ENCODE results near the gene DISC1. TPM values are rescaled to one million over a fixed set of nuclear protein-coding genes. Genes with fewer than 3 reads are reported as not detected.

DISC1 gene
- total RNA-seq, 1 donor from 2014 or later, result 5.2 TPM

DNA sequence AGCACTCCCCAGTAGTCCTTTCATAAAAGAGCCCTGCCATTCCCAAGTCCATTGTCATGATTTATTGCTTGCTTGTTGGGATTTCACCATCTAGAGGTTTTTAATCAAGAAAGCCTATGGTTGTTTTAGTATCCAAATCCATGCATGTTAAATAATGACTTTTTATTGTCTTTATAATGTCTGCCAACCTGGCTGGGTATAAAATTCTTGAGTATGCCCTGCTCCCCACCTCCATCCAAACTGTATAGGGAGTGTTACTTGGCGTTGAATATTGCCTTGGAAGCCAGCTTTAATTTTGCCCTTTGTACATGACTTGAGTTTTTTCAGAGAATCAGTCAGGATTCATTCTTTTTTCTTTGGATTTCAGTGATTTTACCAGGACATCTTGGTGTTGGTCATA lies 44.2 kb downstream of the DISC1 start:
- Mint-ChIP-seq H3K9me3 (ENCODE audit: low read depth) (peaks cover 20% of the 10 kb centered on the region), H3K4me1 (ENCODE audit: low read depth) (peaks cover 15% of the 10 kb centered on the region), H3K4me3 (ENCODE audit: low read depth) (no peak overlapping the region), H3K27ac (no peak overlapping the region), H3K27me3 (no peaks in the 10 kb centered on the region), H3K36me3 (ENCODE audit: insufficient read depth) (peaks cover 4% of the 10 kb centered on the region)
- no peak for DNase-seq (ENCODE audit: low spot score, unreplicated experiment)
- no peak for TF ChIP-seq CTCF (IDR thresholded peaks at IDR 0.05; ENCODE audit: unreplicated experiment)

DNA sequence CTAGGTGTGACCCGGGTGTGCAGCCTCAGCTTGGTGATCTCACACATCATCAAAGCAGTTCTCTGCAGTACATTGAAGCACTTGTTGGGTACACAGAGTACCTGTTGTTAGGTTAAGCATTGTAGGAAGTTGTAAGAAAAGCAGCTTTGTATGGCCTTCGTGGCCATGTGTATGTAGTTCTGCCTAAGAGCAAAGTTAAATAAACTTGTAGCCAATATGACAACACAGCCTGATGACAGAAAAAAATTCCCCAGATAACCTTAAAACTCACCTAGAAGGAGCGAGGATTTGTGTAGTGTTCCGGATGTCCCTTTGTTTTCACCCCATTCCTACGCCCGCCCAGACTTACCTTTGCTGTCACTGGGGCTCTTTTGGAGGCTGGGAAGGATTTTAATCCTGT lies 48.0 kb downstream of the DISC1 start:
- Mint-ChIP-seq H3K27ac (peak overlapping the region; percentile 40), H3K4me3 (ENCODE audit: low read depth) (no peak overlapping the region), H3K27me3 (no peaks in the 10 kb centered on the region), H3K36me3 (ENCODE audit: insufficient read depth) (peaks cover 4% of the 10 kb centered on the region), H3K4me1 (ENCODE audit: low read depth) (peaks cover 20% of the 10 kb centered on the region), H3K9me3 (ENCODE audit: low read depth) (peaks cover 11% of the 10 kb centered on the region)
- TF ChIP-seq CTCF (IDR thresholded peaks at IDR 0.05; ENCODE audit: unreplicated experiment), result no peak
- DNase-seq (ENCODE audit: low spot score, unreplicated experiment), result no peak

DNA sequence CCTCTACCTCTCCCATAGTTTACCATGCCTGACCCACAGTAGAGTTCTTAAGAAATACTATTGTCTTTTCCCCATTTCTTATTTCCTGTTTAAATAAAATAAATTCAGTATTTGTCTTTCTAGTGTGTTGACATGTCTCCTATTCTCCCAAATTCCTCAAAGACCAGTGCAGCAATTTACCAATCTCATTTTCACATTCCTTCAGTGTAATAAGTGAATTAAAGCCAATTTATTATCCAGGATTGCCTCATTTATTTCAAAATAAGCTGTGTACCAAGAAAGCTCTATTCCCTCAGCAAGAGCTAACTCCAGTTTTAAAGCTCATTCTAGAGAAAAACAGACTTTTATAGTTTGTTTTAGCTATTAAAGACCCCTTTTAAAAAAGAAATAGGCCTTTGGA lies 49.9 kb downstream of the DISC1 start:
- no peak overlapping the region for H3K27ac Mint-ChIP-seq
- H3K27me3 Mint-ChIP-seq, result no peaks in the 10 kb centered on the region
- no peak overlapping the region for H3K4me3 Mint-ChIP-seq (ENCODE audit: low read depth)
- no peak for TF ChIP-seq CTCF (IDR thresholded peaks at IDR 0.05; ENCODE audit: unreplicated experiment)
- H3K9me3 Mint-ChIP-seq (ENCODE audit: low read depth), result no peaks in the 10 kb centered on the region
- peaks cover 22% of the 10 kb centered on the region for H3K4me1 Mint-ChIP-seq (ENCODE audit: low read depth)
- DNase-seq (ENCODE audit: low spot score, unreplicated experiment), result no peak
- no peaks in the 10 kb centered on the region for H3K36me3 Mint-ChIP-seq (ENCODE audit: insufficient read depth)

DNA sequence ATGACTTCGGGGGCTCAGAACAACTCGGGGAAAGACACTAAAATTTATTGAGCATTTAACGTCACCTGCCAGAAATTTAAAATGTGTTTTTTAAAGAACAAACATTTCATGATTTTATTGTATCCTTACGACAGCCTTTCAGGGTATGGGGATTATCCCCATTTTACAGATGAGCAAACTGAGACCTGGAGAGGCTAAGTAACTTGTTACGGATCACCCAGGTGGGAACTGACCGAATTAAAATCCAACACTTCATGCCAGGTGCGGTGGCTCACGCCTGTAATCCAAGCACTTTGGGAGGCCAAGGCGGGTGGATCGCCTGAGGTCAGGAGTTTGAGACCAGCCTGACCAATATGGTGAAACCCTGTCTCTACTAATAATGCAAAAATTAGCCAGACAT lies 50.9 kb downstream of the DISC1 start:
- no peaks in the 10 kb centered on the region for H3K9me3 Mint-ChIP-seq (ENCODE audit: low read depth)
- H3K27ac Mint-ChIP-seq, result no peak overlapping the region
- H3K27me3 Mint-ChIP-seq, result no peaks in the 10 kb centered on the region
- no peak overlapping the region for H3K4me3 Mint-ChIP-seq (ENCODE audit: low read depth)
- DNase-seq (ENCODE audit: low spot score, unreplicated experiment), result no peak
- no peak for TF ChIP-seq CTCF (IDR thresholded peaks at IDR 0.05; ENCODE audit: unreplicated experiment)
- H3K36me3 Mint-ChIP-seq (ENCODE audit: insufficient read depth), result no peaks in the 10 kb centered on the region
- peaks cover 22% of the 10 kb centered on the region for H3K4me1 Mint-ChIP-seq (ENCODE audit: low read depth)

DNA sequence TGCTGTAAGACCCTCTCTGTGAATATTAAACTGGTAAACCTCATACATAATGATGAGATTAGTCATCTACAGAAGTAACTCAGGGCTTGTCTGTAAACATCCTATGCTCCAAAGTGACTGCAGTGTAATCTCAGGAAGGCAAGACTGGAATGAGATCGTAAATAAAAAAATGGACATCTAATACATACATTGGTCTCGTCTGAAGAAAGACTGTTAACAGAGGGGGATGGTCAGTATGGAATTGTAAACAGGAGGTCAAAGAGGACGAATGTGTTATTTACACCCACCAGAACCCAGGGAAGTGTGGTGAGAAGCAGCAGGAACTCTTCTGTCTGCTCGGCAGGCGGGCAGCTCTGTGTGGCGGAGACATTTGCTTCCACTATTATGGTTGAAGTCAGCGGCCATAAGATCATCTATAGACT lies 51.4 kb downstream of the DISC1 start:
- Mint-ChIP-seq H3K27me3 (no peaks in the 10 kb centered on the region), H3K4me1 (ENCODE audit: low read depth) (peaks cover 22% of the 10 kb centered on the region), H3K36me3 (ENCODE audit: insufficient read depth) (no peaks in the 10 kb centered on the region), H3K27ac (peak overlapping the region; percentile 31), H3K9me3 (ENCODE audit: low read depth) (no peaks in the 10 kb centered on the region), H3K4me3 (ENCODE audit: low read depth) (no peak overlapping the region)
- no peak for TF ChIP-seq CTCF (IDR thresholded peaks at IDR 0.05; ENCODE audit: unreplicated experiment)
- DNase-seq (ENCODE audit: low spot score, unreplicated experiment), result no peak

Measured in progenitor cell of endocrine pancreas (in vitro differentiated cells).